Liver (tissue), 9 donors: ENCODE data around the gene WIZ. TPM values are rescaled to one million over a fixed set of nuclear protein-coding genes. Genes with fewer than 3 reads are reported as not detected.

ENCODE experiments used
- DNase-seq: peaks from one replicate; pipeline ENCODE4 v3.0.0-alpha.2; 2017; ENCODE audit warnings: low spot score
- H3K27ac ChIP-seq, 2 donors: one replicate each; pipeline ENCODE4 v1.7.0; 2013; ENCODE audit warnings: inconsistent platforms in 2 of 2, low read length in 2 of 2, control low read depth in 1 of 2, low read depth in 1 of 2, mild to moderate bottlenecking in 1 of 2
- H3K27me3 ChIP-seq, 4 donors: one replicate each; pipeline versions ENCODE4 v1.6.1 to v1.7.0; 2013; ENCODE audit warnings: low read length in 3 of 4, inconsistent platforms in 1 of 4, mild to moderate bottlenecking in 1 of 4, moderate library complexity in 1 of 4; ENCODE audit not compliant: control insufficient read depth in 4 of 4, insufficient read depth in 4 of 4
- H3K36me3 ChIP-seq, 4 donors: one replicate each; pipeline versions ENCODE4 v1.6.1 to v1.7.0; 2013; ENCODE audit warnings: low read length in 3 of 4, mild to moderate bottlenecking in 3 of 4, low read depth in 1 of 4, moderate library complexity in 1 of 4; ENCODE audit not compliant: control insufficient read depth in 4 of 4, insufficient read depth in 3 of 4
- H3K4me1 ChIP-seq, 4 donors: one replicate each; pipeline versions ENCODE4 v1.6.1 to v1.7.0; 2013; ENCODE audit warnings: low read length in 3 of 4, mild to moderate bottlenecking in 3 of 4, moderate library complexity in 1 of 4; ENCODE audit not compliant: control insufficient read depth in 4 of 4, insufficient read depth in 4 of 4
- H3K4me3 ChIP-seq, 3 donors: one replicate each; pipeline versions ENCODE4 v1.6.1 to v1.7.0; 2013; ENCODE audit warnings: low read length in 3 of 3, control low read depth in 1 of 3, low read depth in 1 of 3, mild to moderate bottlenecking in 1 of 3
- H3K9ac ChIP-seq, 2 donors: one replicate each; pipeline ENCODE4 v1.7.0; 2013; ENCODE audit warnings: low read length in 2 of 2, mild to moderate bottlenecking in 2 of 2, moderate library complexity in 2 of 2, control low read depth in 1 of 2, low read depth in 1 of 2
- H3K9me3 ChIP-seq, 4 donors: one replicate each; pipeline versions ENCODE4 v1.6.1 to v1.7.0; 2013; ENCODE audit warnings: low read length in 3 of 4; ENCODE audit not compliant: control insufficient read depth in 4 of 4
- EGR1 ChIP-seq, 2 donors: IDR thresholded peaks; 2 replicates each; pipeline ENCODE4 v1.6.1; 2016 to 2018; ENCODE audit warnings: antibody characterized with exemption in 2 of 2, low read depth in 2 of 2
- FOXA1 ChIP-seq: IDR thresholded peaks from 2 replicates; pipeline ENCODE4 v1.6.1; 2016; ENCODE audit warnings: antibody characterized with exemption
- FOXA2 ChIP-seq: IDR thresholded peaks from 2 replicates; pipeline ENCODE4 v1.6.1; 2016; ENCODE audit warnings: antibody characterized with exemption
- HNF4A ChIP-seq, 2 donors: conservative IDR thresholded peaks; 2 replicates each; pipeline ENCODE4 v1.6.1; 2016; ENCODE audit warnings: antibody characterized with exemption in 2 of 2, mild to moderate bottlenecking in 2 of 2
- JUND ChIP-seq, 2 donors: IDR thresholded peaks; 2 replicates each; pipeline ENCODE4 v1.6.1; 2016; ENCODE audit warnings: antibody characterized with exemption in 2 of 2
- MAX ChIP-seq: IDR thresholded peaks from 2 replicates; pipeline ENCODE4 v1.6.1; 2016; ENCODE audit warnings: antibody characterized with exemption
- NR2F2 ChIP-seq: IDR thresholded peaks from 2 replicates; pipeline ENCODE4 v1.6.1; 2016; ENCODE audit warnings: antibody characterized with exemption
- RAD21 ChIP-seq, 2 donors: IDR thresholded peaks; 2 replicates each; pipeline ENCODE4 v1.6.1; 2016; ENCODE audit warnings: antibody characterized with exemption in 2 of 2, mild to moderate bottlenecking in 2 of 2
- RXRA ChIP-seq, 2 donors: IDR thresholded peaks; 2 replicates each; pipeline ENCODE4 v1.6.1; 2017 to 2018; ENCODE audit warnings: antibody characterized with exemption in 2 of 2, mild to moderate bottlenecking in 1 of 2
- YY1 ChIP-seq: IDR thresholded peaks from 2 replicates; pipeline ENCODE4 v1.6.1; 2016; ENCODE audit warnings: antibody characterized with exemption, mild to moderate bottlenecking
- ZBTB33 ChIP-seq: IDR thresholded peaks from 2 replicates; pipeline ENCODE4 v1.6.1; 2016; ENCODE audit warnings: antibody characterized with exemption
- WGBS: extraction: QIAGEN DNeasy Blood & Tissue Kit; methylation state at CpG from one replicate; pipeline ENCODE4 v1.1.7; 2013; 5-methylcytosine and 5-hydroxymethylcytosine counted together
- polyA plus RNA-seq, 2 donors: library from polyadenylated mRNA; stranded (reverse) in 1 of 2; unstranded in 1 of 2; fragments of 200-250 nt in 1 of 2; fragments of >200 nt in 1 of 2; fragmentation: Nextera tagmentation in 1 of 2; extraction: Ambion mirVana in 1 of 2; gene quantifications; one replicate each; pipeline versions ENCODE4 v1.2.1 to v1.2.3, GENCODE V29; 2013 to 2015
- total RNA-seq, 2 donors: library from RNA; depleted of rRNA; stranded (reverse); fragments of >200 nt; gene quantifications; one replicate each; pipeline ENCODE4 v1.2.3, GENCODE V29; 2014
- TF ChIP-seq, protein P1 (sequence below): IDR thresholded peaks from 2 replicates; pipeline ENCODE4 v1.6.1; 2016; ENCODE audit warnings: antibody characterized with exemption
- donor health status: healthy.
- donor health status: healthy.
- donor health status: healthy.
- donor health status: healthy.
- donor health status: healthy.

The WIZ gene
- total and polyA plus RNA-seq, 4 donors: 3.8 to 12.7 (median 8.6) TPM

DNA sequence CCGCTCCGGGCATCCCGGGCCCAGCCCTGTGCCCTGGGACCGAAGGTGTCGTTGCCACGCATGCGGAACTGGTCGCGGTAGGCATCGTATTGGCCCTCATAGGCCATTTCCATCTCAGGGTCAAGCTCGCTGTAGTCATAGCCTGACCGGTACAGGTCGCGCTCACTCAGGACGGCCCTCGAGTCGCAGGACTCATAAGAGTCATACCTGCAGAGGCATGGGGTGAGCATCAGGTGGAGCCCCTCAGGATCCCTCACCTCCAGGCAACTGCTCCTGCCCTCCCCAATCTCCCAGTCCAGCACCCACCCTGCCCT, 48.4 kb downstream of the WIZ start:
- no peaks in the 10 kb centered on the region for H3K9me3 ChIP-seq
- no peaks in the 10 kb centered on the region for H3K27me3 ChIP-seq
- no peak overlapping the region for H3K27ac ChIP-seq
- H3K36me3 ChIP-seq: peaks cover 30 to 73% (median 53%) of the 10 kb centered on the region in 4 donors
- no peak overlapping the region for H3K9ac ChIP-seq
- H3K4me1 ChIP-seq: peaks cover 0 to 7% (median 4%) of the 10 kb centered on the region in 4 donors
- TF ChIP-seq RXRA (IDR thresholded peaks at IDR 0.05) (no peak), YY1 (no peak), EGR1 (IDR thresholded peaks at IDR 0.05; ENCODE audit: low read depth in 2 of 2) (no peak), JUND (IDR thresholded peaks at IDR 0.05) (no peak)
- TF ChIP-seq, protein P1, sequence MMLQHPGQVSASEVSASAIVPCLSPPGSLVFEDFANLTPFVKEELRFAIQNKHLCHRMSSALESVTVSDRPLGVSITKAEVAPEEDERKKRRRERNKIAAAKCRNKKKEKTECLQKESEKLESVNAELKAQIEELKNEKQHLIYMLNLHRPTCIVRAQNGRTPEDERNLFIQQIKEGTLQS: no peak
- no peak overlapping the region for H3K4me3 ChIP-seq
- 96% methylated on average over 17 of the region's 17 CpGs for WGBS
- no peak for DNase-seq

DNA sequence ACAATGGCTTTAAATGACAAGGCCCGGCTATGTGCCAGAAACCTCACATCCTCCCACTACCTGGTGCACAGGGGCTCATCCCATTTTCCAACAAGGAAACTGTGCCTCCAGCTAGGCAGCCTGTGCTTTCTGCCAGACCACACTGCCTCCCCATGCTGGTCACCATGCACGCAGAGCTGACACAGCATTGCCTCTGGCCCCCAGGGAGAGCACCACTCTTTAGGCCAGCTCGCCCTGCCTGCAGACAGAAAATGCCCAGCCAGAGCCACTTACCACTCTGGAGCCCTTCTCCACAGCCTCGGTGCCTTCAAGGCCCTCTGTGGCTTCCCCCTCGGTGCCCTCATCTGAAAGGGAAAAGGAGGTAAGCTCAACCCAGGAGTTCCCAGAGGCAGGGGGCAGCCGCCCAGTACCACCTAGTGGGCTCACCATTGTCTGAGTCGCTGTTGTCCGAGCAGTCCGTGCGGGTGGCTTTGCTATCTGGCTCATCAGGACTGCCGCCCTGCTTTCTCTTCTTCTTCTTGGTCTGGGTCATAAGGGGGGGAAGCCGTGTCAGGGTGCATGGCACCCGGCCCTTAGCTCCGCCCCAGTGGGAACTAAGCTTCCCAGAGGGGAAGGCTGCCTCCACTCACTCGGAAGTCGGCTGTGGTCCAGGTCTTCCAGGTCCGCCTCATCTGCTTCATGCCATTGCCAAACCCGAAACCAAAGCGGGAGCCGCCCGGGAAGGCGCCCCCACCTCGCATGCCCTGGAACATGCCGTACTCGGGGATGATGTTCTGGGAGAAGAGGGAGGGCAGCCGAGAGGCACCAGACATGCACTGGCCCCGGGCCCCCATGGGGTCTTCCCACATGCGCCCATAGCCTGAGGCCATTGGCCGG, 49.0 kb downstream of the WIZ start:
- Histone ChIP-seq H3K27ac (no peak overlapping the region), H3K36me3 (peaks cover 30 to 79% (median 58%) of the 10 kb centered on the region in 4 donors), H3K4me3 (no peak overlapping the region), H3K9me3 (no peaks in the 10 kb centered on the region), H3K27me3 (no peaks in the 10 kb centered on the region), H3K4me1 (peaks cover 0 to 7% (median 4%) of the 10 kb centered on the region in 4 donors), H3K9ac (no peak overlapping the region)
- no peak for TF ChIP-seq FOXA2
- no peak for TF ChIP-seq JUND (IDR thresholded peaks at IDR 0.05)
- no peak for TF ChIP-seq RAD21 (IDR thresholded peaks at IDR 0.05)
- no peak for TF ChIP-seq MAX
- no peak for TF ChIP-seq YY1
- TF ChIP-seq, protein P1: no peak
- no peak for DNase-seq
- 95% methylated on average over 29 of the region's 29 CpGs for WGBS

- TF ChIP-seq NR2F2 (no peak), ZBTB33 (no peak), RAD21 (IDR thresholded peaks at IDR 0.05) (no peak), FOXA1 (no peak), HNF4A (conservative IDR thresholded peaks at IDR 0.05) (no peak), FOXA2 (no peak)
- Histone ChIP-seq H3K9me3 (no peaks in the 10 kb centered on the region), H3K27ac (no peak overlapping the region)
Measured at GRCh38 chr19:15399635-15400034, 50.1 kb downstream of the WIZ start.

More at GRCh38 chr19:15399635-15400034, 50.1 kb downstream of the WIZ start:
- WGBS: 95% methylated on average over 14 of the region's 14 CpGs
- no peak for DNase-seq
- Histone ChIP-seq H3K27me3 (no peaks in the 10 kb centered on the region), H3K4me3 (no peak overlapping the region), H3K9ac (no peak overlapping the region), H3K4me1 (peaks cover 0 to 3% (median 2%) of the 10 kb centered on the region in 4 donors), H3K36me3 (peaks cover 32 to 81% (median 58%) of the 10 kb centered on the region in 4 donors)
